OCI-M2 (cell line): ENCODE data around the gene HSD17B3.
"Not testable (repeated sequence)": the region's sequence is repeated elsewhere in the genome, so short reads cannot be mapped to it uniquely, and the experiment has no call there.

Experiments used
- DNase-seq: peaks from one replicate; lab custom pipeline; 2025; ENCODE audit not compliant: unreplicated experiment; lab: John Stamatoyannopoulos, UW

Gene HSD17B3

GRCh38 chr9:96201140-96201539 lies 100.8 kb downstream of the HSD17B3 start:
- no peak for DNase-seq

- DNase-seq = no peak
These were observed 103.0 kb downstream of the HSD17B3 start for GRCh38 chr9:96199006-96199405.

- no peak for DNase-seq
These were observed 106.4 kb downstream of the HSD17B3 start for GRCh38 chr9:96195541-96195940.

- DNase-seq = no peak
These were observed 108.7 kb downstream of the HSD17B3 start for GRCh38 chr9:96193236-96193755.

GRCh38 chr9:96192710-96193109 lies 109.3 kb downstream of the HSD17B3 start:
- no peak for DNase-seq

GRCh38 chr9:96189995-96190394 lies 112.0 kb downstream of the HSD17B3 start:
- no peak for DNase-seq

GRCh38 chr9:96189581-96189980 lies 112.4 kb downstream of the HSD17B3 start:
- not testable (repeated sequence) for DNase-seq

GRCh38 chr9:96188571-96188970 lies 113.4 kb downstream of the HSD17B3 start:
- DNase-seq = no peak

- DNase-seq = no peak
These were observed 114.8 kb downstream of the HSD17B3 start for GRCh38 chr9:96187151-96187555.

- DNase-seq = no peak
These were observed 115.4 kb downstream of the HSD17B3 start for GRCh38 chr9:96186591-96187011.

- no peak for DNase-seq
These were observed 116.3 kb downstream of the HSD17B3 start for GRCh38 chr9:96185518-96186156.
